Measurements from ENCODE around the gene MARCHF10. TPM values are rescaled to one million over a fixed set of nuclear protein-coding genes. Genes with fewer than 3 reads are reported as not detected.
"Not testable (repeated sequence)": the region's sequence is repeated elsewhere in the genome, so short reads cannot be mapped to it uniquely, and the experiment has no call there.

Gene MARCHF10
- total and polyA plus RNA-seq, 4 donors = not detected

DNA sequence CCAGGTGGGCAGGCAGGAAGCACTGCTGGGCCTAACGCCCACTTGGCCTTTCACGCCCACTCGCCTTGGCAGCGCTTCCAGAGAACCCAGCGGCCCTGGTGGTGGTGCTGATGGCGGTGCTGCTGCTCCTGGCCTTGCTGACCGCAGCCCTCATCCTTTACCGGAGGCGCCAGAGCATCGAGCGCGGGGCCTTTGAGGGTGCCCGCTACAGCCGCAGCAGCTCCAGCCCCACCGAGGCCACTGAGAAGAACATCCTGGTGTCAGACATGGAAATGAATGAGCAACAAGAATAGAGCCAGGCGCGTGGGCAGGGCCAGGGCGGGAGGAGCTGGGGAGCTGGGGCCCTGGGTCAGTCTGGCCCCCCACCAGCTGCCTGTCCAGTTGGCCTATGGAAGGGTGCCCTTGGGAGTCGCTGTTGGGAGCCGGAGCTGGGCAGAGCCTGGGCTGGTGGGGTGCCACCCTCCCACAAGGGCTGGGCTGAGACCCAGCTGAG, 115.9 kb downstream of the MARCHF10 start:
- no peak overlapping the region for H3K27ac ChIP-seq (ENCODE audit: low read depth in 1 of 2, low read length in 2 of 2)
- intact Hi-C loops (cut with DNase I) = no loop called here

DNA sequence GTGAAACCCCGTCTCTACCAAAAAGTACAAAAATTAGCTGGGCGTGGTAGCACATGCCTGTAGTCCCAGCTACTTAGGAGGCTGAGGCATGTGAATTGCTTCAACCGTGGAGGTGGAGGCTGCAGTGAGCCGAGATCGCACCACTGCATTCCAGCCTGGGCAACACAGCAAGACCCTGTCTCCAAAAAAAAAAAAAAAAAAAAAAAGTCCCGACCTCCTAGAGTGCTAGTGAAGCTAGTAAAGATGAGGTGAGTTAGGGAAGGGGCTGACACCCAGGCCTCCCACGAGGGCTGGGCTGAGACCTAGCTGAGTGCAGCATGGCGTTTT, 116.6 kb downstream of the MARCHF10 start:
- DNase-seq; H3K36me3 ChIP-seq (ENCODE audit: control insufficient read depth in 1 of 2, insufficient read depth in 2 of 2, low read length in 1 of 2); H3K4me1 ChIP-seq (ENCODE audit: control insufficient read depth in 1 of 2, insufficient read depth in 2 of 2, low read length in 2 of 2); H3K27me3 ChIP-seq (ENCODE audit: control insufficient read depth in 1 of 2, insufficient read depth in 2 of 2, low read length in 1 of 2); ATAC-seq (ENCODE audit: low FRiP score); intact Hi-C loops (cut with DNase I); H3K4me3 ChIP-seq (ENCODE audit: low read length in 2 of 2); H3K27ac ChIP-seq (ENCODE audit: low read depth in 1 of 2, low read length in 2 of 2); H3K9me3 ChIP-seq (ENCODE audit: control insufficient read depth, low read length): not testable (repeated sequence)
- WGBS, 2 donors = 85 to 89% methylated on average over 8 of the region's 8 CpGs

More for the DNA sequence above, 115.9 kb downstream of the MARCHF10 start:
- Histone ChIP-seq H3K4me3 (ENCODE audit: low read length in 2 of 2) (no peak overlapping the region), H3K9me3 (ENCODE audit: control insufficient read depth, low read length) (no peaks in the 10 kb centered on the region), H3K27me3 (ENCODE audit: control insufficient read depth in 1 of 2, insufficient read depth in 2 of 2, low read length in 1 of 2) (no peaks in the 10 kb centered on the region), H3K4me1 (ENCODE audit: control insufficient read depth in 1 of 2, insufficient read depth in 2 of 2, low read length in 2 of 2) (no peaks in the 10 kb centered on the region), H3K36me3 (ENCODE audit: control insufficient read depth in 1 of 2, insufficient read depth in 2 of 2, low read length in 1 of 2) (peaks cover 3 to 5% of the 10 kb centered on the region in 2 donors)
- no peak for DNase-seq
- 72 to 79% methylated on average over 20 of the region's 20 CpGs for WGBS, 2 donors
- ATAC-seq (ENCODE audit: low FRiP score) = no peak

DNA sequence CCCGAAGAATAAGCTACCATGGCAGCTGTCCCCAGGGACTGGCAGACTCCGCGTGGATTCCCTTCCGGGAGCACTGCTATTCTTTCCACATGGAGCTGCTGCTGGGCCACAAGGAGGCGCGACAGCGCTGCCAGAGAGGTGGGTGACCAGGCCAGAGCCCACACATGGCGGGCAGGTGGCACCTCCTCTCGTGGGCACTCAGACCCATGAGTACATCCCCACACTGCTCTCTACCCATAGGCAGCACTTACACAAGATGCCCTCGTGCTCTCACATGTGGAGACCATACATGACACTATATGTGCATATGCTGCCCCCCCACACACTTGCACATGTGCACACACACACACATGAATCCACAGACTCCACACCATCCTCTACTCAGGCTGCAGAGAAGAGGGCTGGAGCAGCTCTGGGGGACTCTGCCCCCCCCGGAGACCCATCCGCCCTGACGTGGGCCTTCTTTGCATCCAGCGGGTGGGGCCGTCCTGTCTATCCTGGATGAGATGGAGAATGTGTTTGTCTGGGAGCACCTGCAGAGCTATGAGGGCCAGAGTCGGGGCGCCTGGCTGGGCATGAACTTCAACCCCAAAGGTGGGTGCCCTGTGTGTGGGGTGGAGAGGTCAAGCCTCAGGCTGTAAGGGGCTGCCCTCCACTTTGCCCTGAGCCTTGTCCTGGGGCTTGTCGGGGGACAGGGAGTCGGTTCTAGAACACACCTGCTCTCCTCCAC, 117.8 kb downstream of the MARCHF10 start:
- Histone ChIP-seq H3K27ac (ENCODE audit: low read depth in 1 of 2, low read length in 2 of 2) (no peak overlapping the region), H3K4me1 (ENCODE audit: control insufficient read depth in 1 of 2, insufficient read depth in 2 of 2, low read length in 2 of 2) (no peaks in the 10 kb centered on the region), H3K36me3 (ENCODE audit: control insufficient read depth in 1 of 2, insufficient read depth in 2 of 2, low read length in 1 of 2) (peaks cover 3 to 5% of the 10 kb centered on the region in 2 donors), H3K4me3 (ENCODE audit: low read length in 2 of 2) (no peak overlapping the region), H3K9me3 (ENCODE audit: control insufficient read depth, low read length) (no peaks in the 10 kb centered on the region), H3K27me3 (ENCODE audit: control insufficient read depth in 1 of 2, insufficient read depth in 2 of 2, low read length in 1 of 2) (no peaks in the 10 kb centered on the region)
- 78 to 82% methylated on average over 19 of the region's 19 CpGs for WGBS, 2 donors
- no peak for ATAC-seq (ENCODE audit: low FRiP score)
- no peak for DNase-seq
- intact Hi-C loops (cut with DNase I) = no loop called here

DNA sequence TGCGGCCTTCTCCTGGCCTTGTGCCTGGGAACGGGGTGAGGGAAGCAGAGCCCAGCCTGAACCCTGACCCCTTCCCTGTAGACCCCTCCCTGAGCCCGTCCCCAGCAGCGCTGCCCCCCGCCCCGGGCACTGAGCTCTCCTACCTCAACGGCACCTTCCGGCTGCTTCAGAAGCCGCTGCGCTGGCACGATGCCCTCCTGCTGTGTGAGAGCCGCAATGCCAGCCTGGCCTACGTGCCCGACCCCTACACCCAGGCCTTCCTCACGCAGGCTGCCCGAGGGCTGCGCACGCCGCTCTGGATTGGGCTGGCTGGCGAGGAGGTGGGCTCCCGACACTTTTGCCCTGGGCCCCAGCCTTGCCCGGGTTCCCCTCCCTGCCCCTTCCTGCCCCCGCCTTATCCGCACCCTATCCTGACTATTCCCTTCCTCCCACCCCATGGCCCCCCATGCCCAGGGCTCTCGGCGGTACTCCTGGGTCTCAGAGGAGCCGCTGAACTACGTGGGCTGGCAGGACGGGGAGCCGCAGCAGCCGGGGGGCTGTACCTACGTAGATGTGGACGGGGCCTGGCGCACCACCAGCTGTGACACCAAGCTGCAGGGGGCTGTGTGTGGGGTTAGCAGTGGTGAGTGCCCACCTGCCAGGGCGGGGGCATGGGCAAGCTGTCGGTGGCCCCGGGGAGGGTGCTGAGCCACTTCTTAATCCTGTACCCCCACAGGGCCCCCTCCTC, 118.5 kb downstream of the MARCHF10 start:
- no peak overlapping the region for H3K27ac ChIP-seq (ENCODE audit: low read depth in 1 of 2, low read length in 2 of 2)
- ATAC-seq (ENCODE audit: low FRiP score) = no peak
- intact Hi-C loops (cut with DNase I) = no loop called here
- no peaks in the 10 kb centered on the region for H3K9me3 ChIP-seq (ENCODE audit: control insufficient read depth, low read length)
- H3K36me3 ChIP-seq (ENCODE audit: control insufficient read depth in 1 of 2, insufficient read depth in 2 of 2, low read length in 1 of 2) = peaks cover 3 to 5% of the 10 kb centered on the region in 2 donors
- no peak overlapping the region for H3K4me3 ChIP-seq (ENCODE audit: low read length in 2 of 2)
- 84% methylated on average over 34 to 37 of the region's 37 CpGs for WGBS, 2 donors
- H3K27me3 ChIP-seq (ENCODE audit: control insufficient read depth in 1 of 2, insufficient read depth in 2 of 2, low read length in 1 of 2) = no peaks in the 10 kb centered on the region
- DNase-seq = peak in 1 of 2 donors; percentile 50
- H3K4me1 ChIP-seq (ENCODE audit: control insufficient read depth in 1 of 2, insufficient read depth in 2 of 2, low read length in 2 of 2) = no peaks in the 10 kb centered on the region

DNA sequence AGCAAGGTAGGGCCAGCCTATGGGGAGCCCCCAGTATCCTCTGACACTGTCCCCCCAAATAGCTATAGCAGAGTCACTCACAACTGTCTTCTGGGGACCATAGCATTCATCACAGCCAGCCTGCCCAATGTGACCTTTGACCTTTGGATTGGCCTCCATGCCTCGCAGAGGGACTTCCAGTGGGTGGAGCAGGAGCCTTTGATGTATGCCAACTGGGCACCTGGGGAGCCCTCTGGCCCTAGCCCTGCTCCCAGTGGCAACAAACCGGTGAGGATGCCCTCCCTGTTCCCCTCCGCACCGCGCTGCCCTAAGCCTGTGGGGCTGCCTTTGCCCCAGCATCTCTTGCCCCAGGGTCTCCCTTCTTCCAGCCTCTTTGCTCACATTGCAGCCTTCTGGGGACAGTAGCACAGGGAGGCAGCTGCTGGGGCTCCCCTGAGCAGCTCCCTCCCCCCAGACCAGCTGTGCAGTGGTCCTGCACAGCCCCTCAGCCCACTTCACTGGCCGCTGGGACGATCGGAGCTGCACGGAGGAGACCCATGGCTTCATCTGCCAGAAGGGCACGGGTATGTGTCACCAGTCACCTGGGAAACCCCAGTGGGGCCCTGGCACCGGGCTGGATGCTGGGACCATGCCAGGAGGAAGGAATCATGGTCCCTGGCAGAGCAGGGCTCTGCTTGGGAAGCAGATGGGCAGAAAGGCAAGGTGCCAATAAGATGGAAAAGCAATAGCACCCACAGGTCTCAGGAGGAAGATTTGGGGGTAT, 119.5 kb downstream of the MARCHF10 start:
- no peaks in the 10 kb centered on the region for H3K9me3 ChIP-seq (ENCODE audit: control insufficient read depth, low read length)
- ATAC-seq (ENCODE audit: low FRiP score) (no peak), DNase-seq (no peak)
- H3K27me3 ChIP-seq (ENCODE audit: control insufficient read depth in 1 of 2, insufficient read depth in 2 of 2, low read length in 1 of 2) = no peaks in the 10 kb centered on the region
- H3K27ac ChIP-seq (ENCODE audit: low read depth in 1 of 2, low read length in 2 of 2) = no peak overlapping the region
- no peak overlapping the region for H3K4me3 ChIP-seq (ENCODE audit: low read length in 2 of 2)
- peaks cover 5 to 6% of the 10 kb centered on the region in 2 donors for H3K36me3 ChIP-seq (ENCODE audit: control insufficient read depth in 1 of 2, insufficient read depth in 2 of 2, low read length in 1 of 2)
- intact Hi-C loops (cut with DNase I) = no loop called here
- H3K4me1 ChIP-seq (ENCODE audit: control insufficient read depth in 1 of 2, insufficient read depth in 2 of 2, low read length in 2 of 2) = no peaks in the 10 kb centered on the region
- 52 to 53% methylated on average over 11 of the region's 11 CpGs for WGBS, 2 donors

DNA sequence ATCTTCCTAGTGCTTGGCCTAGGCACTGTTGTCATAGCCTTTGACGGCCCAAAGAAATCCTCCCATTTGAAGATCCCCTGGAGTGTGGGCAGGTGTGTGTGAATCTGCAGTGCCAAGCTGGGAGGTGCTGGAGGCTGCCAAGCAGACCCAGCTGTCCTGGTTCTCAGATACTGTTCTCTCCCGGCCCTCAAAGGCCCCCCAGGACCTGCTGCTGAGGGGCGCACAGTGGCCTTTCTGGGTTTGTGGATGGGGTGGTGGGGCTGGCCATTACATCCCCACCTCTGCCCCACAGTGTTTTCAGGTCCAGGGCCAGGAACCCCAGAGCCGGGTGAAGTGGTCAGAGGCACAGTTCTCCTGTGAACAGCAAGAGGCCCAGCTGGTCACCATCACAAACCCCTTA, 120.1 kb downstream of the MARCHF10 start:
- Histone ChIP-seq H3K4me1 (ENCODE audit: control insufficient read depth in 1 of 2, insufficient read depth in 2 of 2, low read length in 2 of 2) (no peaks in the 10 kb centered on the region), H3K36me3 (ENCODE audit: control insufficient read depth in 1 of 2, insufficient read depth in 2 of 2, low read length in 1 of 2) (peaks cover 5 to 6% of the 10 kb centered on the region in 2 donors), H3K9me3 (ENCODE audit: control insufficient read depth, low read length) (no peaks in the 10 kb centered on the region), H3K27ac (ENCODE audit: low read depth in 1 of 2, low read length in 2 of 2) (no peak overlapping the region), H3K4me3 (ENCODE audit: low read length in 2 of 2) (no peak overlapping the region), H3K27me3 (ENCODE audit: control insufficient read depth in 1 of 2, insufficient read depth in 2 of 2, low read length in 1 of 2) (no peaks in the 10 kb centered on the region)
- DNase-seq (no peak), ATAC-seq (ENCODE audit: low FRiP score) (no peak)
- 86 to 90% methylated on average over 4 of the region's 4 CpGs for WGBS, 2 donors
- intact Hi-C loops (cut with DNase I) = no loop called here

DNA sequence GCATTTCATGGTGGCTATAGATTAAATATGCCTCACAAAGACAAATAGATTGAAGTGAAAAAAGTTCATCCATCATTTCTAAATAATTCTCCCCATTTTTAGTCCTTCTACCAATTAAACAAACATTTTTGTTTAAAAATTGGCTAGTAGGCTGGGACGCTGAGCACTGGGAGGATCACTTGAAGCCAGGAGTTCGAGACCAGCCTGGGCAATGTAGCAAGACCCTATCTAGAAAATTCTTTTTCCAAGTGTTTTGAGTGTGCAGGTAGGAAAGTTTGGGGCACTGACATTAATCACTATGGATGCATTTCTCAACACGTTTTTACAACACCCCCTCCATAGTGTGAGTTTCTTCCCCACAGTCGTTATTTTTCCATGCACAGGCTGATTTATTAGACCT, 123.9 kb downstream of the MARCHF10 start:
- Histone ChIP-seq H3K27ac (ENCODE audit: low read depth in 1 of 2, low read length in 2 of 2) (no peak overlapping the region), H3K36me3 (ENCODE audit: control insufficient read depth in 1 of 2, insufficient read depth in 2 of 2, low read length in 1 of 2) (peaks cover 1 to 3% of the 10 kb centered on the region in 2 donors), H3K4me3 (ENCODE audit: low read length in 2 of 2) (no peak overlapping the region), H3K9me3 (ENCODE audit: control insufficient read depth, low read length) (no peaks in the 10 kb centered on the region), H3K4me1 (ENCODE audit: control insufficient read depth in 1 of 2, insufficient read depth in 2 of 2, low read length in 2 of 2) (no peaks in the 10 kb centered on the region), H3K27me3 (ENCODE audit: control insufficient read depth in 1 of 2, insufficient read depth in 2 of 2, low read length in 1 of 2) (no peaks in the 10 kb centered on the region)
- ATAC-seq (ENCODE audit: low FRiP score) = no peak
- intact Hi-C loops (cut with DNase I) = loop anchor here in 1 of 2 donors (5.0 kb wide), 1 partner anchor 57 kb away; the partner anchor contains the start of gene MRC2
- WGBS, 2 donors = 82 to 87% methylated on average over 4 of the region's 4 CpGs
- no peak for DNase-seq

DNA sequence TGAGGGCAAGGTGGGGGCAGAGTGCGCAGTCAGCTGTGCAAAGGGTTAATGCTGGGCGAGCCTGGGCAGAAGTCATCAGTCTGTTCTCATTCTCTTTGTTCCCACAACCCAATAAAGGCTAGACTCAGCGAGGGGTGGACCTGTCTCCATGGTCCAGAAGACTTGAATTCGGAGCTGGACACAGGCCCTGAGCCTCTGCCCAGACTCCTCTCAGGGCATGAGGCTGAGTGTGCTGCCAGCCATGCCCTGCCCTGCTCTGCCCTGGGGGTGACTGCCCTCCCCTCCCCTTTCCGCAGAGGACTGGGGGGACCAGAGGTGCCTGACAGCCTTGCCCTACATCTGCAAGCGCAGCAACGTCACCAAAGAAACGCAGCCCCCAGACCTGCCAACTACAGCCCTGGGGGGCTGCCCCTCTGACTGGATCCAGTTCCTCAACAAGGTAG, 126.2 kb downstream of the MARCHF10 start:
- no peaks in the 10 kb centered on the region for H3K9me3 ChIP-seq (ENCODE audit: control insufficient read depth, low read length)
- ATAC-seq (ENCODE audit: low FRiP score) (no peak), DNase-seq (peak in 1 of 2 donors; percentile 60)
- H3K27me3 ChIP-seq (ENCODE audit: control insufficient read depth in 1 of 2, insufficient read depth in 2 of 2, low read length in 1 of 2) = no peaks in the 10 kb centered on the region
- no peaks in the 10 kb centered on the region for H3K4me1 ChIP-seq (ENCODE audit: control insufficient read depth in 1 of 2, insufficient read depth in 2 of 2, low read length in 2 of 2)
- H3K27ac ChIP-seq (ENCODE audit: low read depth in 1 of 2, low read length in 2 of 2) = no peak overlapping the region
- peaks cover 0 to 3% of the 10 kb centered on the region in 2 donors for H3K36me3 ChIP-seq (ENCODE audit: control insufficient read depth in 1 of 2, insufficient read depth in 2 of 2, low read length in 1 of 2)
- intact Hi-C loops (cut with DNase I) = loop anchor here in 1 of 2 donors (5.0 kb wide), 1 partner anchor 55 kb away; the partner anchor contains the start of gene MRC2
- WGBS, 2 donors = 71 to 72% methylated on average over 8 of the region's 8 CpGs
- no peak overlapping the region for H3K4me3 ChIP-seq (ENCODE audit: low read length in 2 of 2)

All from aorta (tissue), 5 donors.